Measurements from ENCODE around the gene ZNF782.

DNA sequence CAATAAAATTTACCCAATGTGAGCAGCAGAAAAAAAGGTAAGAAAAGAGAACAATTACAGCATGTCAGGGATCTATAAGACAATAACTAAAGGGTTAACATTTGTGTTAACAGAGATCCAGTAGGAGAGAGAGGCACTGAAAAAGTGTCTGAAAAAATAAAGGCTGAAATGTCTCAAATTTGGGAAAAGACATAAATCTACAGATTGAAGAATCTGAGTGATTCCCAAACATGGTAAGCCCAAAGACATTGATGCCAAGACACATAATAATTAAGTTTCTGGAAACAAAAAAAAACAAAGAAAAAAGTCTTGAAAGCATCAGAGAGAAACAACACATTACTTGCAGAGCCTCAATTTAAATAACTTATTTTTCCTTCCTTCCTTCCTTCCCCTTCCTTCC lies 31.1 kb upstream of the ZNF782 start:
- no peak for TF ChIP-seq POLR2A (IDR thresholded peaks at IDR 0.05)
- TF ChIP-seq, protein P1, sequence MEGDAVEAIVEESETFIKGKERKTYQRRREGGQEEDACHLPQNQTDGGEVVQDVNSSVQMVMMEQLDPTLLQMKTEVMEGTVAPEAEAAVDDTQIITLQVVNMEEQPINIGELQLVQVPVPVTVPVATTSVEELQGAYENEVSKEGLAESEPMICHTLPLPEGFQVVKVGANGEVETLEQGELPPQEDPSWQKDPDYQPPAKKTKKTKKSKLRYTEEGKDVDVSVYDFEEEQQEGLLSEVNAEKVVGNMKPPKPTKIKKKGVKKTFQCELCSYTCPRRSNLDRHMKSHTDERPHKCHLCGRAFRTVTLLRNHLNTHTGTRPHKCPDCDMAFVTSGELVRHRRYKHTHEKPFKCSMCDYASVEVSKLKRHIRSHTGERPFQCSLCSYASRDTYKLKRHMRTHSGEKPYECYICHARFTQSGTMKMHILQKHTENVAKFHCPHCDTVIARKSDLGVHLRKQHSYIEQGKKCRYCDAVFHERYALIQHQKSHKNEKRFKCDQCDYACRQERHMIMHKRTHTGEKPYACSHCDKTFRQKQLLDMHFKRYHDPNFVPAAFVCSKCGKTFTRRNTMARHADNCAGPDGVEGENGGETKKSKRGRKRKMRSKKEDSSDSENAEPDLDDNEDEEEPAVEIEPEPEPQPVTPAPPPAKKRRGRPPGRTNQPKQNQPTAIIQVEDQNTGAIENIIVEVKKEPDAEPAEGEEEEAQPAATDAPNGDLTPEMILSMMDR (IDR thresholded peaks at IDR 0.05), result no peak

Data from thyroid gland (tissue), 4 donors.